Panc1 (cell line): ENCODE measurements around the gene CERT1. TPM values are rescaled to one million over a fixed set of nuclear protein-coding genes. Genes with fewer than 3 reads are reported as not detected.

Experiments
- ATAC-seq: fragments of 200-7000 bp; cut with Tn5 transposase; 2 replicates; pipeline ENCODE4 v1.9.1; 2020; ENCODE audit warnings: mild to moderate bottlenecking, moderate library complexity
- BruUV-seq: library from RNA; stranded (reverse); fragments of 400-500 nt; replicated peaks from 2 replicates; lab custom pipeline; 2021; lab: Mats Ljungman, UMichigan
- CTCF ChIA-PET: fragments of 300-600 bp; sonication (Branson Sonifier 250); formaldehyde crosslinking; loops from one replicate; lab custom pipeline; 2022; ENCODE audit warnings: antibody characterized with exemption; lab: Charles Lee
- POLR2A ChIA-PET: fragments of 300-600 bp; sonication (Branson Sonifier 250); formaldehyde crosslinking; loops from one replicate; lab custom pipeline; 2022; ENCODE audit warnings: antibody characterized with exemption; lab: Charles Lee
- DNase-seq: peaks from one replicate; pipeline ENCODE4 v3.0.0-alpha.2; 2010; ENCODE audit warnings: low read depth, low spot score
- H3K27ac ChIP-seq: 2 replicates; pipeline ENCODE4 v1.5.1; 2011; ENCODE audit warnings: mild to moderate bottlenecking, low read length, inconsistent platforms
- H3K27me3 ChIP-seq: fragments of 200-500 bp; sonication (Bioruptor generic); 2 replicates; pipeline ENCODE4 v1.6.0; 2014; ENCODE audit warnings: low read length, inconsistent platforms; ENCODE audit not compliant: control insufficient read depth, insufficient read depth
- H3K36me3 ChIP-seq: fragments of 200-500 bp; sonication (Bioruptor generic); 2 replicates; pipeline ENCODE4 v1.5.1; 2014; ENCODE audit warnings: inconsistent platforms, mild to moderate bottlenecking, low read length, moderate library complexity; ENCODE audit not compliant: control insufficient read depth, insufficient read depth
- H3K4me1 ChIP-seq: 2 replicates; pipeline ENCODE4 v1.5.1; 2011; ENCODE audit warnings: inconsistent platforms, mild to moderate bottlenecking, low read length, moderate library complexity; ENCODE audit not compliant: control insufficient read depth, insufficient read depth
- H3K4me3 ChIP-seq, 2 experiments: 2 replicates each; pipeline ENCODE4 v1.5.1; 2011 to 2012; ENCODE audit warnings: low read depth in 2 of 2, low read length in 2 of 2, mild to moderate bottlenecking in 2 of 2, inconsistent platforms in 1 of 2, moderate library complexity in 1 of 2
- H3K9me3 ChIP-seq: fragments of 200-500 bp; sonication (Bioruptor generic); 2 replicates; pipeline ENCODE4 v1.5.1; 2014; ENCODE audit warnings: low read depth, mild to moderate bottlenecking, inconsistent platforms, low read length, moderate library complexity; ENCODE audit not compliant: control insufficient read depth, insufficient read depth
- CTCF ChIP-seq: fragments of 450-650 bp; IDR thresholded peaks from 2 replicates; pipeline ENCODE4 v1.5.1; 2017; ENCODE audit warnings: mild to moderate bottlenecking
- POLR2AphosphoS5 ChIP-seq: IDR thresholded peaks from 2 replicates; pipeline ENCODE4 v1.6.1; 2012; ENCODE audit warnings: mild to moderate bottlenecking, low read depth, low read length, moderate library complexity
- REST ChIP-seq, 2 experiments: IDR thresholded peaks; 2 replicates each; pipeline ENCODE4 v1.6.1; 2011 to 2012; ENCODE audit warnings: low read depth in 2 of 2, control low read depth in 1 of 2, low read length in 1 of 2, mild to moderate bottlenecking in 1 of 2, moderate library complexity in 1 of 2; ENCODE audit not compliant: insufficient read depth in 1 of 2
- SIN3A ChIP-seq: IDR thresholded peaks from 2 replicates; pipeline ENCODE4 v1.6.1; 2012; ENCODE audit warnings: low read depth, mild to moderate bottlenecking, low read length, moderate library complexity, borderline replicate concordance; ENCODE audit not compliant: insufficient read depth
- TCF7L2 ChIP-seq: IDR thresholded peaks from 2 replicates; pipeline ENCODE4 v1.6.1; 2011; ENCODE audit warnings: mild to moderate bottlenecking, low read depth, low read length, inconsistent platforms
- in situ Hi-C: cut with HindIII; loops from 2 replicates; pipeline ENCODE4 v1.10.0; 2016; ENCODE audit warnings: low sequenced_read_pairs, low pct_unique_long_range_greater_than_20kb
- intact Hi-C: fragments of 100-400 bp; cut with micrococcal nuclease; formaldehyde crosslinking; loops from one replicate; pipeline ENCODE4 v1.10.0; 2022; ENCODE audit not compliant: unreplicated experiment
- total RNA-seq: library from RNA; stranded (reverse); gene quantifications from one replicate; pipeline ENCODE4 v1.2.1, GENCODE V29; 2021; ENCODE audit not compliant: unreplicated experiment

Gene CERT1
- total RNA-seq, 1 experiment from 2014 or later: 26.7 TPM

DNA sequence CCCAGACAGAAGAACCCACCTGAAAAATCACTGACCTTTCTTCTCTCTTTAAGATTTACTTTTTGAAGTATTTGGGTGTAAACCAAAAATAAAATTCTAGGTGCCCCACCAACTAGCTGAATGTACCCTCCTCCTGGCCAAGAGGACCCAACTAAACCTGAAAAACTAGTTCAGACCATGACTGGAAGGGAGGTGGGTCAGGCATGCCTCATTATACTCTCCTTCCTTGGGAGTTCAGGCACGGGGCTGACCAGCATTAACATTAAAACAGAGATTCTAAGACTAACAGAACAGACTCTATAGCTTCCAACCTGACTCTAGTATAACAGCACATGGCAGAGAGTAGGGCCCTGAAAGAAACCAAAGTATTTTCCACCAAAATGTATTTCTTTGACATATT lies 61.4 kb downstream of the CERT1 start:
- intact Hi-C loops (no loop called here), in situ Hi-C loops (no loop called here)
- Histone ChIP-seq H3K4me3 (no peak overlapping the region), H3K27ac (no peak overlapping the region), H3K9me3 (peaks cover 13% of the 10 kb centered on the region), H3K36me3 (no peaks in the 10 kb centered on the region), H3K27me3 (no peaks in the 10 kb centered on the region), H3K4me1 (no peaks in the 10 kb centered on the region)
- ChIA-PET CTCF (no interaction called here), POLR2A (no interaction called here)
- BruUV-seq: no TSS peak
- ATAC-seq: no peak
- DNase-seq: no peak
- TF ChIP-seq POLR2AphosphoS5 (no peak), REST (IDR thresholded peaks at IDR 0.05; ENCODE audit: insufficient read depth in 1 of 2, low read depth in 2 of 2, low read length in 1 of 2) (no peak), TCF7L2 (no peak), CTCF (no peak), SIN3A (no peak)

DNA sequence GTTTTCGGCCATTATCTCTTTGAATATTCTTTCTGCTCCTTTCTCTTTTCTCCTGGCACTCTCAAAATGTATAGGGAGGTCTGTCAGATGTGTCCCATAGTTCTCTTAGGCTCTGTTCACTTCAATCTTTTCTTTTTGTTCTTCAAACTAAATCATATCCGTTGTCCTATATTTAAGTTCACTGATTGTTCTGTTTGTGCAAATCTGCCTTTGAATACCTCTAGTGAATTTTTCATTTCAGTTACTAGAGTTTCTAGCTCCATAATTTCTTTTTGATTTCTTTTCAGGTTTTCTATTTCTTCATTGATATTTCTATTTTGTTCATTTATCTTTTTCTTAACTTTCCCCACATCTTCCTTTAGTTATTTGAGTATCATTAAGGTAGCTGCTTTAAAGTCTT lies 65.4 kb downstream of the CERT1 start:
- POLR2A ChIA-PET: interaction anchor here (0.5 kb wide), 1 partner anchor 1281 kb away, joined by 6 read pairs; no protein-coding TSS in a partner anchor
- no TSS peak for BruUV-seq
- intact Hi-C loops: no loop called here

More for the DNA sequence above, 65.4 kb downstream of the CERT1 start:
- no peak overlapping the region for H3K27ac ChIP-seq
- H3K36me3 ChIP-seq: no peaks in the 10 kb centered on the region
- H3K4me1 ChIP-seq: no peaks in the 10 kb centered on the region
- H3K27me3 ChIP-seq: no peaks in the 10 kb centered on the region
- ATAC-seq: no peak
- H3K9me3 ChIP-seq: peaks cover 13% of the 10 kb centered on the region
- CTCF ChIA-PET: no interaction called here
- H3K4me3 ChIP-seq: no peak overlapping the region
- TF ChIP-seq REST (IDR thresholded peaks at IDR 0.05; ENCODE audit: insufficient read depth in 1 of 2, low read depth in 2 of 2, low read length in 1 of 2) (no peak), POLR2AphosphoS5 (no peak), SIN3A (no peak), CTCF (no peak), TCF7L2 (no peak)
- in situ Hi-C loops: no loop called here
- no peak for DNase-seq
